GM19025 (cell line): ENCODE measurements around the gene LPO.

Experiments used
- ATAC-seq: cut with Tn5 transposase; IDR thresholded peaks from one replicate; pipeline ENCODE4 v1.9.1; 2021; ENCODE audit warnings: mild to moderate bottlenecking, low read depth, moderate library complexity; ENCODE audit not compliant: unreplicated experiment

The LPO gene

DNA sequence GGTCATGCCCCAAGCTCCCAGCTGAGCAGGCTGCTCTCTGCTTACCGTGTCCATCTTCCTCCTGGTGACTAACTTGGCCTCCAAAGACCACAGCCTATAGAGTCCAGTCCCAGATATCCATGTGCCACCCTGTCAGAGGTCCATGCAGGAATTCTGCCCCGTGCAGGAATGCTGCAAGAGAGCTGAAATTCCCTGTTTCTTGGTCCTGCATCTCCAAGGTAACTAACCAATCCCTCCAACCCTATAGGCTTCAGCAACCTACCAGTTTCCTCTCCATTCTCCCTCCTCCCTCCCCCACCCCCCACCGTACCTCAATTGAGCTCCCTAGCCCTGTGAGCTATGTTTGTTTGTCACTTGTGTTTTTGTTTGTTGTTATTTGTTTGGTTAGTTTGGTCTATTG lies 9.7 kb upstream of the LPO start:
- ATAC-seq, result no peak

DNA sequence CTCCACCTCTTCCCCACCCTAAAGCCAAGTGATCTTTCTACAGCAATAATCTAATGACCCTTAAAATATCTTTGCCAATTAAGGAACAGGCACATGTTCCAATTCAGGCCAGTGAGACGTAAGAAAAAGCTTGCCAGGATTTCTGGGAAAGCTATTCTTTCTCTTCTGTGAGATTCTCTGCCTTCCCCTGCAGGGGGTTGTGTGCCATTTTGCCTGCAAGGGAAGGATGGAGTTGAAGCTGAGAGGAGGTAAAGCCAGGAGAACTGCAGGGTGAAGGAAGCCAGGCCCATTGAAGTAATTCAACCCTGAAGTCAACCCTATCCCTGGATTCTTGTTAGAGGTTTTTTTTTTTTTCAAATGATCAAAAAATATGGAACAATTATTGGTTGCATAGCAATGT lies 9.0 kb upstream of the LPO start:
- no peak for ATAC-seq

DNA sequence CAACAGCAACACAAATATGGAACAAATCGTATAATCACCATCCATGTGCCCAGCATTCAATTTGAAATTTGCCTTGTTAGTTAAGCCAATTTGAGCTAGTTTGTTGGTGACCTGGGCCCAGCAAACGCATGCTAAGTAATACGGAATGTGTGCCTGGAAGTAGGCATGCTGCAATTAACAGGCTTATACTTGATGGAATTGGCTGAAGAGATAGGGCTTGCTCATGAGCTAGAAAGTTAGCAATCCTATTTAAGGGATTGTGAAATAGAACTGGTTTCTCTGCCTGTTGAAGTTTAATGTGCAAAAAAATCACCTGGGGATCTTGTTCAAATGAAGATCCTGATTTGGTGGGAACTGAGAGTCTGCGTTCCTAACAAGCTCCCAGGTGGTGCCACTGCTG lies 8.5 kb upstream of the LPO start:
- ATAC-seq, result no peak

DNA sequence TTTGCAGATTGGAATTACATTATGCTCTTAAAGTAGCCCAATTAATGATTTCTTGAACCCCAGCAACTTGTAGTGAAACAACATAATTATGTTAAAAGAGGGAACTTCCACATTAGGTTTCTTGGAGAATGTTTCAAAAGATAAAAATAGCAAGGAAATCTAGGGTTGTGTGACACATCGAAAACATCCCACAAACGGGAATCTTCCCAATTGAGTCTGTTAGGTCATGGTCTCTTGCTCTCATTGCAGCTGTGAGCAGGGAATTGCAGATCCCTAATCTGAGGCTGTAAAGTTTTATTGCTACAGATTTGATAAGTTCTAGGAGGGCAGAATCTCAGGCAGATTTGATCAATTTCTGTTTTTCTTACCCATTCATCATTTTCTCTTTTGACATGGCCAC lies 6.7 kb upstream of the LPO start:
- no peak for ATAC-seq

- ATAC-seq, result peak; percentile 79
These were observed 5.7 kb upstream of the LPO start for GRCh38 chr17:58232707-58233156.

GRCh38 chr17:58233543-58233942 lies 4.8 kb upstream of the LPO start:
- no peak for ATAC-seq

GRCh38 chr17:58234512-58234911 lies 3.9 kb upstream of the LPO start:
- no peak for ATAC-seq

GRCh38 chr17:58235821-58236220 lies 2.6 kb upstream of the LPO start:
- ATAC-seq, result no peak

DNA sequence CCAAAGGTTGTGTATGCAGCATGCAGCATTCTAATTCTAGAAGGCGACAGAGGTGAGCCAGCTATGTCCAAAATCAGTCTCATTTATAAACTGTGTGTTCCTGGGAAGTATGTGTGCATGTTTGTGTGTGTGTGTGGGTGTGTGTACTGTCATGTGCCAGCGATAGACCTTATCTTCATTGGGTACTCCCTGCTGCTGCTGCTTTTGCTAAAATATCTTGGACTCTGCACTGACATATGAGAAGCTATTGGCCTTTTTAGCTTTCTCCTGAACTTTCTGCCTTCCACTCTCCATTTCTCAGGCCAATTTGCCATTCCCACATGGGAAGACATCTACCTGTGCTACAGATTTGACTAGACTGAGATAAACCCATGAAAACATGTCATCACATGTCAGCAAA lies 2.0 kb upstream of the LPO start:
- no peak for ATAC-seq

- ATAC-seq, result no peak
These were observed 1.6 kb downstream of the LPO start for GRCh38 chr17:58239987-58240386.

DNA sequence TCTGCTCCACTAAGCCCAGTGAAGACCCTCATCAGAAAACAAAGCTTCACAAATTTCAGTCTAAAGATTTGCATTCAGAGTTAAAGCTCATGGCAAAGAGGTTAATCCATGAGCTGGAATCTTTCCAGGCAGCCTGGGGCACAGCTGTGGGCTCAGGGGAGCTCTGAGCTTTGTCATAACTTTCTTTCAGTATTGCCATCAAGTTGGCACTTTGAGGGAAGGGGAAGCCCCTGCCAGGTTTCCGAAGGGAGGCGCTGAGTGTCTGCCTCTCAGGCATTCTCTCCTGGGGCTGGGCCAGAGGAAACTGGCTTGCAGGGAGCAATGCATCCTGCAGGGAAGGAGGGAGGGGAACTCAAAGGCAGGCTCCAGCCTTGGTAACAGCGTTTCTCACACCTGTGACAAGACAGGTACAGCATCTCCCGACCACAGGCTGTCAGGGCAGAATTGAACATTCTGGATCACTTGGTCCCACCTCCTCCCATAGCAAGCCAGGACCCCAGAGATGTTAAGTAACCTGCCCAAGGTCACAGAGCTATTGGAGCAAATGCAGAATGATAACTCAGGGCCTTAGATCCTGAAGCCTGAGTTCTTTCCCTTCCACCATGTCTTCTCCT lies 3.9 kb downstream of the LPO start:
- ATAC-seq, result no peak

DNA sequence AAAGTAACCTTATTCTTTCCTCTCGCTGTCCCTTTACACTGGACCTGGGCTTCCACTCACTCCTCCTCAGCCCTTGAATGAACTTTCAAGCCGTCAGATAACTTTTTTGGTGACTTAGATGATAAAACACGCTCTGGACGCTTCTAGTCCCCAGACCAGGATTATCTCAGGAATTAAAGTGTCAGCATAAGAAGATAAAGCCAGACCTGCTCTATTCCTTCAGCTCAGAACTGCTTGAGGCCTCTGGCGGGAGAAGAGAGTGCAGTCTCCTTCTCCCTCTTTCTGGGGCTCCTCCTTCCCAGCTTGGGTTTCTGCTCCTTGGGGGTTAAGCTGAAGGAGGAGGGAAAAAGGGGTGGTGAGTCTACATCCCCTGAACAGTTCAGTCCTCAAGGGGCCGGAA lies 6.6 kb downstream of the LPO start:
- no peak for ATAC-seq

- ATAC-seq, result no peak
These were observed 7.2 kb downstream of the LPO start for GRCh38 chr17:58245428-58246103.

- ATAC-seq, result no peak
These were observed 7.8 kb downstream of the LPO start for GRCh38 chr17:58246104-58246740.

DNA sequence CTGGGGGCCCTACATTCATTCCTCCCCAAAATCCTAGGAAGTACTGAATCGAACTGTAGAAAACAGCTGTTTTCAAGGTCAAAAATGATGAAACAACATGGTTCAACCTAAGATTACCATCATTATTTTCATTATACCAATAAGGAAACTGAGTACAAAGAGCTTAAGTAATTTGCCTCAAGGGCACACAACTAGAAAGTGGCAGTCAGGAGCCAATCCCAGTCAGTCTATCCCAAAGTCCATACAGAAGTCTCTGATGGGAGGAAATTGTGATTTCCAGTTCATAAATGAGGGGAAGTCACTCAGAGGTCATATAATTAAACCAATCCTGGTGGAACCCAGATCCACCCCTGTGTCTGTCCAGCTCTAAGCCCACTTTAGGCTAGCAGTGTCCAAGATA lies 8.4 kb downstream of the LPO start:
- no peak for ATAC-seq

DNA sequence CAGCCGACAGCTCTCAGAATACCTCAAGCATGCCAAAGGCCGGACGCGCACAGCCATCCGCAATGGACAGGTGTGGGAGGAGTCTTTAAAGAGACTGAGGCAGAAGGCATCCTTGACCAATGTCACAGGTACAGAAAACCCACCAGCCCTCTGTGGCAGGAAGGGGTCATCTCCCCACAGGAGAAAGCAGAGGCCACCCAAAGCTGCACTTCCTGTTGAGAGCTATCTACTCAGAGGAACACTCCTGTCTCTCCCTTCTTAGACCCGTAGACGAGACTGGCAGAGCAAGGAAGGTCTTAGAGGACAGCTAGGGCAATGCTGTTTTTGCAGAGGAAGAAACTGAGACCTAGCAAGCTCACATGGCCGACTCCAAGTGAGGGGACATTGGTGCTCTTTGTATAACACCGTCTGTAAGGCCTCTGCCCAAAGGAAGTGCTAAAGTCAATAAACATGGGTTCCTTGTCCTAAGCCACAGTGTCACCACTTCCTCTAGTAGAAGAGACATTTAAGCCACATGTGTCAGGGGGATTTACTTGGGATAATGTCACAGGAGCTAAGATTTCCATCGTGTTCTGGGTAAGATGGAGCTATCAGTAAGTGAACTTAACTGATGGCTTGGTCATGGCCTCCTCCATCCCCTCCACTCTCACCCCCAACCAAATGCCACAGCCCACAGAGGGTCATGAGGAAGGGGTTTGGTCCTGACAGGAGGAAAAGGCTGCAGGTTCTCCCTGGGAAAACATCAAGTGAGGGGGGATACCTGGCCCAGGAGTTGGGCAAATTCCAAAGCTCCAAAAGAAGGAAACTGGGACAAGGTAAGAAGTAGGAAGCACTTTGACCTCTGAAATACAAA lies 9.4 kb downstream of the LPO start:
- ATAC-seq, result no peak

GRCh38 chr17:58248955-58249269 lies 10.5 kb downstream of the LPO start:
- no peak for ATAC-seq

DNA sequence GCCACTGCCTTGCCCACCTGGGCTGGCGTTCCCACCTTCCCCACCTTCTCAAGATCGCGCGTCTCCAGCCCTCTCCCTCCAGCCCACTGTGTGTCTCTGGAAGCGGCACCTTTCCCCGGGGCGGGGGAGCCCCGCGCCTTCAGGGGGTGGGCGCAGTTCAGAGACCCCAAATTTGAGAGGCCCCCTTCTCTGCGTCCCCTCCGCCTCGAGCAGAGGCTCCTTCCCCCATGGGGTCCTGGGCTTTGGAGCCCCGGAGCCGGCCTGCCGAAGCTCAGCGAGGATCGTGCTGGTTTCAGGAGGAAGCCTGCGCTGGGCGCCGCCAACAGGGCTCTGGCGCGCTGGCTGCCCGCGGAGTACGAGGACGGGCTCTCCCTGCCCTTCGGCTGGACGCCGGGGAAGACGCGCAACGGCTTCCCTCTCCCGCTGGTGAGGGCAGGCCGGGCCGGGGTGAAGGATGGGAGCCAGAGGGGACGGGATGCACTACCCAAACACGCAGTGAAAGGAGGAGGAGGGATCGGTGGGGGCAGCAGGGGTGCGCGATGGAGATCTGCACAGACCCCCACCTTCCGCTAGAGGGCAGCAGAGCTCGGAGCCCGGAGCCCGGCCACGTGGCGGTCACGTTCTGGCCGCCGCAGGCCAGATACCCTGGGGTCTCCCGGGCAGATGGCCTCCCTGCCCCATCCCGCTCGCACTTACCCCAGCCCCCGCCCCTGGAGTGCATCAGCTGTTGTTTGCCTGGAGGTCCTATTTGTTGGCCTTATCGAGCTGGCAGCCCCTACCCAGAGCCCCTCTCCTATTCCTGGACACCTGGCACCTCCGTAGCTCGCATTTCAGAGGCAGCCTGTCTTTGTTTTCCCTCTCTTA lies 11.1 kb downstream of the LPO start:
- peak; percentile 69 for ATAC-seq

DNA sequence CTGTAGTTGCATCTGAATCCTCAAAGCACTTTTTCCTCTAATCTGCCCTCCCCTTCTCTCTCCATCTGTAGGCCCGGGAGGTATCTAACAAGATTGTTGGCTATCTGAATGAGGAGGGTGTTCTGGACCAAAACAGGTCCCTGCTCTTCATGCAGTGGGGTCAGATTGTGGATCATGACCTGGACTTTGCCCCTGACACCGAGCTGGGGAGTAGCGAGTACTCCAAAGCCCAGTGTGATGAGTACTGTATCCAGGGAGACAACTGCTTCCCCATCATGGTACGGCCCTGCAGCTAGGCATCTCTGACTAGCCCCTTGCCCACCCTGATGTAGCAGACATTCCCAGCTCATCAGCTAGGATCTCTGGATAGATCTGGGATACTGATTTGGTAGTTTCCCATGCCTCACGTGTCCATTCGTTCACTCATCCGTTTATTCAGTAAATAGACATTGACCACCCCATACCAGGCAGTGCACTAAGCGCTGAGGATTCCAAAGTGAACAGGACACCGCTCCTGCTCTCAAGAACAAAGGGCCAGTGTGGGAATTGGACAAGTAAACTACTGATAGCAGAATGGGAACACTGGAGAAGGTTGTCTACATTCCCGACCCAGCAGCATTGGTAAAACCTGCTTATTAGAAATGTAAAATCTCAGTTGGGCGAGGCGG lies 12.1 kb downstream of the LPO start:
- no peak for ATAC-seq

- ATAC-seq, result no peak
These were observed 13.8 kb downstream of the LPO start for GRCh38 chr17:58252141-58252540.
